NCI-H524 (cell line): ENCODE data around the gene SNX24.
"Not testable (repeated sequence)": the region's sequence is repeated elsewhere in the genome, so short reads cannot be mapped to it uniquely, and the experiment has no call there.

ENCODE experiments used
- DNase-seq, 2 experiments: peaks; one replicate each; lab custom pipeline; 2025; lab: John Stamatoyannopoulos, UW

SNX24 gene, protein sequence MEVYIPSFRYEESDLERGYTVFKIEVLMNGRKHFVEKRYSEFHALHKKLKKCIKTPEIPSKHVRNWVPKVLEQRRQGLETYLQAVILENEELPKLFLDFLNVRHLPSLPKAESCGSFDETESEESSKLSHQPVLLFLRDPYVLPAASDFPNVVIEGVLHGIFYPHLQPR

DNA sequence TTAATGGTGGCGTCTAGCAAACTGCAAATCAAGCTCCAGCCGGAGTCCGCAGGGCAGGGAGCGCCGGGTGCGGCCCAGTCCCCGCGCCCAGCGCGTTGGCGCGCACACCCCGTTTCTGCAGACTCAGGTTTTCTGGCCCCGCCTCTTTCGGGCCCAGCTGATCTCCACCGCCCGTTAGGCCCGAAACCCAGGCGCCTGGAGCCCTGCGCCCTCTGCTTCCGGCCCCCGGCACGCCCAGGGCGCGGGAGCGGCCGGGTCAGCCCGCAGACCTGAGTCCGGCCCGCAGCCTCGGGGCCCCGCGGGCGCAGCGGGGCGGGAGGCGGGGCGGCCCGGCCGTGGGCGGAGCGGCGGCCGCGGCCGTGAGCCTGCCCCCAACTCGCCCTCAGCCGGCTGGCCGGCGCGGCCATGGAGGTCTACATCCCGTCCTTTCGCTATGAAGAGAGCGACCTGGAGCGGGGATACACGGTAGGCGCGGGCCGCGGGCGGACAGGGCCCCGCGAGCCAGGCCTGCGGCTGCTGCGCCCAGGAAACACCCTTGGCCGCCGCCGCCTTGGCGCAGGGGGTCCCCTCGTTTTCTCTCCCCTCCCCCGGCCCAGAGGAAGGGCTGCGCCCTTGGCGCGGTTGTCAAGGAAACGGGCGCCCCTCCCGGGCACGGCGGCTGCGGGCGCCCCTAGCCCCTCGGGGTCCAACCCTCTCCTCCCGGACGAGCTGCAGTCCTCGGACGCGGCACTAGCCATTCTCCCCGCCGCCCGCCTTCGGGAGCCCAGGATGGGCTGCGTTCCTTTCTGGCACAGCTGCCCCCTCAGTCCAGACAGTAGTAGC, at the start of gene SNX24:
TSS of gene SNX24 (plus strand) at position 385 of the 822 bp plus-strand sequence. CDS start at position 406, 21 bp downstream.
- DNase-seq, result peak; percentile 45 to 58

DNA sequence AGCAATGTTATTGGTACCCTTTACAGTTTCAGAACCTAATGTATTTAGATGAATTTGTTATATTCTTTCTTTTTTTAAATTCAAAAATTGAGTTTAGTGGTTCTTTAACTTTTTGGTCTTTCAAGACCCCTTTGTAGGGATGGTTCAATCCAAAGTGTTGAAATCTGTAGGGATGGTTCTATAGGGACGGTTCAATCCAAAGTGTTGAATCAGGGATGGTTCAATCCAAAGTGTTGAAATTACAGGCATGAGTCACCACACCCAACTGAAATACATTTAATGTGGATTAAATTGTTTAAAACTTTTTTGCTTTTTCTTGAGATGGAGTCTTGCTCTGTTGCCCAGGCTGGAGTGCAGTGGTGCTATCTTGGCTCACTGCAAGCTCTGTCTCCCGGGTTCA, 39.9 kb upstream of the SNX24 start:
- DNase-seq, result no peak

DNA sequence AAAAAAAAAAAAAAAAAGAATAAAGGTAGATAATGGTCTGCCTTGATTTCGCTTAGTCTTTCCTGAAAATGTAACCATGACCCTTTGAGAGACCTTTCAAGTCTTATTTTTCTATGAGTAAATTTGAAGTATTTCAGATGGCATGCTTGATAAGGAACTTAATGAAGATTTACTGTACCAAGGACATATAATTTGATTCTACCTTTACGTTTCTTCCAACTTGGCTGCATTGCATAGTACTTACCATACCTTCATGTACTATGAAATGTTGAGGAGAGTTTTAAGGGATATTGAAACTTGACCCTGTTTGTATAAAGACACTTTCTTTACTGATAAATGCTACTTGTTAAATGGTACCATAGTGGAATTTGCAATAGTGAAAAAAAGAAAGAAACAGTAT, 35.0 kb upstream of the SNX24 start:
- peak in 1 of 2 experiments; percentile 1 for DNase-seq

DNA sequence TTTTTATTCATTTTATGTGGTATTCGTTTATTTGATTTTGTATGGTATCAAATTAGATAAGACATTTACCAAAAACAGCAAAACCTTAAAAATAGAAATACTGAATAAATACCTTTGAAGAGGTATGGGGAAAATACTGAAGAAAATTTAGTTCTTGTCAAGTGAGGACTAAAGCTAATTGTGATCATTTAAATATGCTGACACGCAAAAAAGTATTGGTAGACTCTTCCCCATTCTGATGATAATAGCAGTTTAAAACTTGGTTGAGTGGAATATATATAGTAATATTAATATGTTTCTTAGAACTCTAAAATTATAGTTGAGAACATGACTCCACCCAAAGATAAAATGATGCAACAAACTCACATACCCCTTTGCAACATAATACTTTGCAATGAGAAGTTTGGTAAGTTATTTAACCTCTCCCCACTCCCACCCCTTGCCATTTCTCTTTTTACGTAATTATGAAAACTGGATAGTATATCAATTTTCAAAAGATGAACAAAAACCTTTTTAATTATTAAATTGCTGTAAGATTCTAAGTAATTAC, 30.1 kb upstream of the SNX24 start:
- DNase-seq, result no peak

DNA sequence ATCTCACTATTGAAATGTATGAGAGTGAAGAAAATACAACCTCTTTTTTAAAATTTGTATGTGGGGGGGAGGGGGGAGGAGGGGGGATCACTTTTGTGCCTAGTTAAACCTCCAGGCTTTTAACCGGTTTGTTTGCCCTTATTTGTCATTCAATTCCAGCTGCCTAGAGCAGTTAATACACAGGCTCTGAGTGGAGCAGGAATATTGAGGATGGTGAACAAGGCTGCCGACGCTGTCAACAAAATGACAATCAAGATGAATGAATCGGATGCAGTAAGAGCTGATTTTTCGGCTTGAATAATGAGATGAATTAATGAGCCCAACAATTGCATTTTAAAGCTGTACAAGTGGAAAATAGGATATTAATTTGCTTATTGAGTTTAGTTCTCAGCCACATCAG, 28.7 kb upstream of the SNX24 start:
- no peak for DNase-seq

DNA sequence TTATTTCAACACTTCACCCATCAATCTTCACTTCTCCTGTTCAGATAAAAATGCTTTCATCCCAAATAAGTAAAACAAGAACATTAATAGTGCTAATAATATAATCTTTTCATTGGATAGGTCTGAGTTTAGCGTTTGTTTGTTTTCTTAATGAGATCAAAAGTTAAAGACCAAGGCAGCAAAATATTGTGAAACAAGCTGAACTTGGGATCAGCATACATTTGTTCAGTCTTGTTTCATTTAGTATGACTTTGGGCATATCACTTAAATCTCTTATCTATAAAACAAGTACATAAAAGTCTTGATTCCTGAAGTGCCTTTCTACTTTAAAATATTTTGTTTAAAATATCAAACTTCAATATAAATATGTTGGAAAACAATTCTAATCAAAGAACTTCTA, 13.4 kb upstream of the SNX24 start:
- DNase-seq, result no peak

DNA sequence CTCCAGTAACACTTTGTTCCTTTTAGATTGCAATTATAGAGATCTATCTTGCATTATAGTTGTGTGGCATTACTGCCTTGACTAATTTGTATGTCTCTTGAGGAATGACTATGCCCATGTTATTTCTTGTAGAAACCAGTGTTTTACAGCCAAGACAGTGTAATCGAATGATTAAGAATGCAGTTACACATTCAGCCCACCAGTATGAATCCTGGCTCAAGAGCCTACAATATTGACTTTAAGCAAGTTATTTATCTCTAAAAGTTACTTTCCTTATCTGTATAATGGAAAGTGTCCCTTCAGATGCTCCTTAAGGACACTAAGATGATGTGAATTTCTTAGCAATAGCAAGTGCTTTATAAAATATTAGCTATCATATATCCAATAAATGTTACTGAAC, 9.7 kb upstream of the SNX24 start:
- DNase-seq, result no peak

DNA sequence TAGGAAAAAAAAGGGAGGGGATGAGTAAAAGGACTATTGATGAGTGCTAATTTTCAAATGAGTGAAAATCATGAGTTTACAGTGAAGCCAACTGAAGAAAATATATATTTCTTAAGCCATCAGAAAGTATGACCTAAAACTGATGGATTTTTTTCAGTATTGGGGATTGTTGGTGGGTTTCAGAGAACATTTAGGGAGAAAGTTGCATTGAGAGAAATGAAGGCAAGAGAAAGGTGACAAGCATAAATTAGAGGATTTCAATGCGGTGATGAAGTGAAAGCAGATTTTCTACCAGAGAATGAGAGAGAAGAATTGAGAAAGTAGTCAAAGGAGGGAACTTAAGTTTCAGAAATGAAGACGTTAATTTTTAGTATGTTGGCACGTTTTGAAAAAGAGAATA, 8.5 kb upstream of the SNX24 start:
- no peak for DNase-seq

DNA sequence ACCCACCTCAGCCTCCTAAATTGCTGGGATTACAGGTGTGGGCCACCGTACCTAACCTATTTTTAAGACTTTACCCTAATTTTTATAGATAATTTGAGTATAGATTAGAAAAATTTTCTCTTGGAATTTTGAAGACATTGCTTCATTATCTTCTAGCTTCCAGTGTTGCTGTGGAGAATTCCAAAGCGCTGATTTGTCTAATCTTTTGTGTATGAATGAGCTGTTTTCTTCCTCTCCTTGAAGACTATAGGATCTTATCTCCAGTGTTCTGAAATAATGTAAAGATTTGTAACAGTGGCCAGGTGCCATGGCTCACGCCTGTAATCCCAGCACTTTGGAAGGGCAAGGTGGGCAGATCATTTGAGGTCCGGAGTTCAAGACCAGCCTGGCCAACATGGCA, 5.7 kb upstream of the SNX24 start:
- DNase-seq, result no peak

DNA sequence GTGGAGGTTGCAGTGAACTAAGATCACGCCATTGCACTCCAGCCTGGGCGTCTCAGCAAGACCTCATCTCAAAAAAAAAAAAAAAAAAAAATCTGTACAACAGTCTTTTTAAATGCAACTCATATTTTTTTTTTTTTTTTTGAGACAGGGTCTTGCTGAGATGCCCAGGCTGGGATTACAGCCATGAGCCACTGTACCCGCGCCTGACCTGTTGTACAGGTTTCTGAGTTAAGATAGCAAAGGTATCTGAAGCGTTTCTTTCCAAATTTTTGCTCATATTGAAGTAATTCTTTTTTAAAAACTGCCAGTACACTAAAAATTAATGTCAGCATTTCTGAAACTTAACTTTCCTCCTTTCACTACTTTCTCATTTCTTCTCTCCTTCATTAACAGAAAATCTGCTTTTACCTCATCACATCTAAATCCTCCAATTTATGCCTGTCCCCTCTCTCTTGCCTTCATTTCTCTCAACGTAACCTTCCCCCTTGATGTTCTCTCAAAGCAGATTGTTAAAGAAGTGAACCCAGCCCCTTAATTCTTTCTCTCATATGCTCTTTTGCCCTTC, 3.3 kb upstream of the SNX24 start:
- DNase-seq, result no peak

DNA sequence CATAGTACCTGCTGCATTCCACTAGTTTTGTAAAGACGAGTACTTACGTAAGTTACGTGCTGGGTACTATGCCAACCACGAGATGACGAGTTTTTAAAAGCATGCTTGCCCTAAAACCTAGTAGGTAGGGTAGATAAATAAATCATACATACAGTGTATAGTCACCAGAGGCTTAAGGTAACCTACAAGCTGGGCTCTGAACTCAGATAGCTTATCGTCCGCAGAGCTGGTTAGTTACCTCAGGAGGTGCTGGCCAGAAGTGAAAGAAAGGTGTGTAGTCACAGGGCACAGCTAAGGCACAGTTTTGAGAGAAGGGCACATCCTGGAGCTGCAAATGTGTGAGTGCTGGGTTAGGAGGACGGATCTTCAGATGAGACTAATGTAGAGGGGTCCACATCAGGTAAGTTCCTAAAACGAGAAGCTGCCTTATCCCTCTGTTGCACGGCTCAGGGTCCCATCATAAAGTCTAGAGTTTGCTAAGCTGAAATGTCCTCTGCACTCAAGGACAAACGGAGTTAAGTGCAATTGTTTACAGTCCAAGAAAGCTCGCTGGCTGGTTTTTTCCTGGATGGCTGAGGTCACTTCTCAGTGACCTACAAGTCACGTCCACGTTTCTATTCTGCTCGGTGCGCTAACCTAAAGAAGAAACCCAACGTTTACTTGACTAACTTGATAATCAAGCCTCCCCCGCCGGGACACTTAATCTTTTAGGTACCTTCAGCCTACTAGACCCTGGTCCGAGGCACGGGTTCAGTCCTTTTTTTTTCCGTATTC, 1.1 kb upstream of the SNX24 start:
- no peak for DNase-seq

DNA sequence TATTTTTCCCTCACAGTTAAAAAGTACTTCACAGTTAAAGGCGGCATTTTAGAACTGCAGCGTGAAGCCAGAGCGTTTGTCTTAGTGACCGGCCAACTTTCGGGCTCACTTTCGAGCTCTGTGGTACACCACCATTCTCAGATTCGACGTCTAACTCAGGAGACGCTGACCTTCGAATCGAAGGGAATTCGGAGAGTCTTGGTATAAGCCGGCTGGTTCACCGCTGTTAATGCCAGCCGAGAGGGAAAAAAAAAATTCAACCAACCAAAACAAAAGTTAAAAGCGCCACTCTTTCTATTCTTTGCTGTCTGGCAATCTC, 544 bp upstream of the SNX24 start:
- peak in 1 of 2 experiments; percentile 45 for DNase-seq

DNA sequence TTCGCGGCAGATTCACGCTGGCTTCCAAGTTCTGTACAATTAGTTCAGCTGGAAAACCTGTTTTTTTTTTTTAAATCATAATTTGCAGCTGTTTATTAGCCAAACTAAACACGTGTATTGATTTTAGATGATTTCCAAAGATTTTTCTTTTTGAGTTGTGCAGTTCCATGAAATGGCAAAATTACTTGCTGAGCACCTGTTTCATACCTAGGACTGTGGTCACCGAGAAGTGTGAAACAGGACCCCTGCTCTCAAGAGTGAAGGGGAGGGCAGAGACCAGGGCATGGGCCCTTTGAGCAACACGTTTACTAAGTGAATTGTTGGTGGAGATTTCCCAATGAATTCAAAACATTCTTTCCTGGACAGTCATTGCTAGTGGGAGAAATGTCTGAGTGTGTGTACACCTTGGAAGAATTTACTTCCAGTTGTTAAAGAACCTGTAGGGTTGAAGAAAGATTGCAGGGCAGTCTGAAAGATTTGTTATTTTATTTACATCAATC, 688 bp downstream of the SNX24 start:
- no peak for DNase-seq

DNA sequence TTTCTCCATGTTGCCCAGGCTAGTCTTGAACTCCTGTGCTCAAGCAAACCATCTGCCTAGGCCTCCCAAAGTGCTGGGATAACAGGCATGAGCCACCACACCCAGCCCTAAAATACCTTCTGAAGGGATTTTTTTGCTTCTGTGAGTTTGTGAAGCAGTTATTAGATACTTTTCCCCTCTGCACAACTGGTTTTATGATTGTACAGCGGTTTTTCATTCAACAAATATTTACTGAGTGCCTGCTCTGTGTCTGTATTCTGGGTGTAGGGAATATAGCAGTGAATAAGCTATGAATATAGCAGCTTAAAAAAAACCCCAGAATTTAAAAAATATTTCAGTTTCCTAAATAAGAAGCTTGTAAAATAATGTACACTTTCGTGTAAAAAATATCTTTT, 2.3 kb downstream of the SNX24 start:
- DNase-seq, result no peak

DNA sequence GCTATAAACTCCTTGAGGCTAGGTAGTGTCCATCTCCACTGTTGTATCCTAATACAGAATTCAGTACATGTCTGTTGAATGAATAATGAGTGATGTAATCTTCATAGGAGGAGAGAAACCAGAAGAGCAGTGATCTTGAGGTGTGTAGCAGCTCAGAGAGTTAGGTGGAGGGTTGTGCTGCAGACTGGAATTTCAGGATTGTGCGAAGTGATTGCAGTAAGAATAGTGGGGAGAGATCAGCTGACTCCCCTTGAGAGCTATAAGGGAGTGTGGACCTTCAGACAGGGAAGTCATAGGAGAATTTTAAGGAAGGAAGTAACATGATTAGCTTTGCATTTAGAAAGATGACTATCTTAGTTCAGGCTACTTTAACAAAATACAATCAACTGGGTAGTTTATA, 4.4 kb downstream of the SNX24 start:
- no peak for DNase-seq

DNA sequence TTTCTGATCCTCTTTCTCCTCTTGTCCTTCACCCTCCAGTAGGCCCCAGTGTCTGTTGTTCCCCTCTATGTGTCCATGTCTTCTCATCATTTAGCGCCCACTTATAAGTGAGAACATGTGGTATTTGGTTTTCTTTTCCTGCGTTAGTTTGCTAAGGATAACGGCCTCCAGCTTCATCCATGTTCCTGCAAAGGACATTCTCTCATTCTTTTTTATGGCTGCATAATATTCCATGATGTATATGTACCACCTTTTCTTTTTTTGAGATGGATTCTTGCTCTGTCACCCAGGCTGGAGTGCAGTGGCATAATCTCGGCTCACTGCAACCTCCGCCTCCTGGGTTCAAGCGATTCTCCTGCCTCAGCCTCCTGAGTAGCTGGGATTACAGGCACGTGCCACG, 12.1 kb downstream of the SNX24 start:
- DNase-seq, result not testable (repeated sequence)

DNA sequence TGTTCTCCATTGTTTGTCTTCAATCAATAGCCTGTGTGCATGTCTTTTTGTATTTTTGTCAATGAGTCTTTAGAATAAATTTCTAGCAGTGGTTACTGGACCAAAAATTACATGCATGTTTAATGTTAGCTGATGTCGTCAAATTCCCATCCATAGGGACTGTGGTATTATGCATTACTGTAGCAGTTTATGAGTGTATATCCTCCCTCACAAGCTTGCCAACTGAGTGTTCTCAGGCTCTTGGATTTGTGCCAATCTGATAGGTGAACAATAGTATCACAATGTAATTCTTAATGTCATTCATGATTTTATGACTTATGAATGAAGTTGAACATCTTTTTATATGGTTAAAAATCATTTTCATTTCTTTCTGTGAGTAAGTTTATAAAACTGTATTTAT, 13.0 kb downstream of the SNX24 start:
- DNase-seq, result no peak

DNA sequence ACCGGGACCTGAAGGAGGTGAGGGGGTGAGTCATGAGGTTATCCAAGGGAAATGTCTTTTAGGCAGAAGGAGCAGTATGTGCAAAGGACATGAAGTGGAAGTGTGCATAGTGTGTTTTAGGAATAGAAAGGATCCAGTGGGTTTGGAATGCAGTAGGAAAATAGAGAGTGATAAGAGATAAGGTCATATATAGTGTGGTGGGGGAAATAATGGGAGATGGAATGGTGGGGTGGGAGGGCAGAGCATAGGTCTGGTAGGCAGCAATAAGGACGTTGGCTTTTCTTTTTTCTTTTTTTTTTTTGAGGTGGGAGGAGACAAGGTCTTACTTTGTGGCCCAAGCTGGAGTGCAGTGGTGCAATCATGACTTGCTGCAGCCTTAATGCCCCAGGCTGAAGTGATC, 17.8 kb downstream of the SNX24 start:
- no peak for DNase-seq

DNA sequence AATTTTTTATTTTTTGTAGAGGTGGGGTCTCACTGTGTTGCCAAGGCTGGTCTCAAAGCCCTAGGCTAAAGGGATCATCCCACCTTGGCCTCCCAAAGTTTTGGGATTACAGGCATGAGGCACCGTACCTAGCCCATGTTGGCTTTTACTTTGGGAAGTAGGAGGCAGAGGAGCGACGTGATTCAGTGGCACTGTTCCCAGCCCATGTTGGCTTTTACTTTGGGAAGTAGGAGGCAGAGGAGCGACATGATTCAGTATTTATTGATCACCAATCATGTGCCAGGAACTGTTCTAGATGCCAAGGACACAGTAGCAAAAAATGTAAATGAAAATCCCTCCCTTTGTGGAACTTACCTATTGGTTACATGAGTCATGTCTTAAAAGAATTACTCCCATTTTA, 18.3 kb downstream of the SNX24 start:
- no peak for DNase-seq

DNA sequence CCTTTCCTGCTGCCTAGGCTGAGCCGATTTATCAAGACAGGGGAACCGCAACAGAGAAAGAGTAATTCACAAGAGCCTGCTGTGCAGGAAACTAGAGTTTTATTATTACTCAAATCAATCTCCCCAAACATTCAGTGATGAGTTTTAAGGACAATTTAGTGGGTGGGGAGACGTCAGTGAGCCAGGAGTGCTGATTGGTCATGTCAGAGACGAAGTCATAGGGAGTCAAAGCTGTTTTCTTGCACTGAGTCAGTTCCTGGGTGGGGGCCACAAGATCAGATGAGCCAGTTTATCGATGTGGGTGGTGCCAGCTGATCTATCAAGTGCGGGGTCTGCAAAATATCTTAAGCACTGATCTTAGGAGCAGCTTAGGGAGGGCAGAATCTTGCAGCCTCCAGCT, 19.0 kb downstream of the SNX24 start:
- no peak for DNase-seq

DNA sequence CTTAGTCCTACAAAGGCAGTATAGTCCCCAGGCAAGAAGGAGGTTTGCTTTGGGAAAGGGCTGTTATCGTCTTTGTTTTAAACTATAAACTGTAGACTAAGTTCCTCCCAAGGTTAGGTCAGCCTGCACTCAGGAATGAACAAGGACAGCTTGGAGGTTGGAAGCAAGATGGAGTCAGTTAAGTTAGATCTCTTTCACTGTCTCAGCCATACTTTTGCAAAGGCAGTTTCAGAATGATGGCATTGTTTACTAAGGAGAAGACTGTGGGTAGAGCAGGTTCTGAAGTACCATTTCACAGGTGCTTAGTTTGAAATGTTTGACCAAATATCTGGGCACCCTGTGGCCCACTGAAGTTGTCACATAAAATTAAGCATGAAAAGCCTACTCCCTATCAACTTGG, 19.4 kb downstream of the SNX24 start:
- DNase-seq, result no peak

DNA sequence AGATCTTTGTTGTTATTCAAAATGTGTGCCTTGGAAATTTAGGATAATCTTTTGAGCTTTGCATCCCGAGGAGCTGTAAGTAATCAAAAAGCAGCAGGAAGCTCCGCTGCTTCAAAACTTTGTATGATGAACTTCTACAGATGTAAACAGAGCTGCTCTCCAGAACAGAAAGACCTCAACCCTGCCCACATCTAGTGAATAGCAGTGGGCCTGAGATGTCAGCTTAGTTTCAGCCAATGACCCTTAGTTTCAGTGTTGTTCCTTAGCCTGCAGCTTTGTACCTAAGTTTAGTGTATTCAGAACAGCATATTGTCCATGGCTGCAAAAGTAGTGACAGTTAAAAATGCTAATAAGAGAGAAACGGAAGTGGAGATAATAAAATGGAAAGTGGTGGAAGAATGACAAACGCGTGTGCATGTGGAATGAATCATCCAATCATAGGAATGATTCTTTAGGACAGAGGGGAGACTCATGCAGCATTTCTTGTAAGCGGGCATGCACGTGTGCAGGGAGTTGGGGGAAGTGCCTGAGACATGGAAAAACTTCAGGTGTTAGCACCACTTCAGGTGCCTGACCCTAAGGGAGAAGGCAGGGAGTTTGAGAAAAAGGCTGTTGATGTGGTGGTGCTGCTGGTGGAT, 24.9 kb downstream of the SNX24 start:
- DNase-seq, result no peak
